OCI-LY1 (cell line): ENCODE results near the gene TRIM54.
"Not testable (repeated sequence)": the region's sequence is repeated elsewhere in the genome, so short reads cannot be mapped to it uniquely, and the experiment has no call there.

ENCODE experiments used
- H2AFZ ChIP-seq: fragments of 200-600 bp; sonication (generic), shearing (Covaris generic); 2 replicates; pipeline ENCODE4 v1.6.0; 2014; ENCODE audit warnings: antibody characterized with exemption, mild to moderate bottlenecking, low read length
- H3F3A ChIP-seq: fragments of 200-600 bp; sonication (generic), shearing (Covaris generic); 2 replicates; pipeline ENCODE4 v1.6.0; 2014; ENCODE audit warnings: mild to moderate bottlenecking, antibody characterized with exemption, low read length, moderate library complexity; ENCODE audit not compliant: insufficient read depth
- H3K27ac ChIP-seq: fragments of 200-600 bp; sonication (generic); 2 replicates; pipeline ENCODE4 v1.5.1; 2014; ENCODE audit warnings: low read length, mixed run types, mild to moderate bottlenecking, low read depth; ENCODE audit not compliant: poor library complexity, severe bottlenecking
- H3K27me3 ChIP-seq: fragments of 200-600 bp; sonication (generic); 2 replicates; pipeline ENCODE4 v1.6.0; 2014; ENCODE audit warnings: antibody characterized with exemption, mild to moderate bottlenecking, low read length, moderate library complexity; ENCODE audit not compliant: insufficient read depth
- H3K36me3 ChIP-seq: fragments of 200-600 bp; sonication (generic); 2 replicates; pipeline ENCODE4 v1.6.1; 2014; ENCODE audit warnings: mild to moderate bottlenecking, antibody characterized with exemption, low read length, moderate library complexity, mixed read lengths; ENCODE audit not compliant: insufficient read depth
- H3K4me1 ChIP-seq: fragments of 200-600 bp; sonication (generic); 2 replicates; pipeline ENCODE4 v1.5.1; 2014; ENCODE audit warnings: mild to moderate bottlenecking, low read length, moderate library complexity; ENCODE audit not compliant: insufficient read depth, severe bottlenecking
- H3K4me2 ChIP-seq: fragments of 200-600 bp; sonication (generic), shearing (Covaris generic); 2 replicates; pipeline ENCODE4 v1.6.1; 2014; ENCODE audit warnings: low read length
- H3K4me3 ChIP-seq: fragments of 200-600 bp; sonication (generic); 2 replicates; pipeline ENCODE4 v1.5.1; 2014; ENCODE audit warnings: low read length, low read depth, mild to moderate bottlenecking, mixed read lengths; ENCODE audit not compliant: poor library complexity, severe bottlenecking
- H3K79me2 ChIP-seq: fragments of 200-600 bp; shearing (Covaris generic); 2 replicates; pipeline ENCODE4 v1.6.1; 2016; ENCODE audit warnings: mixed run types, low read length, mixed read lengths; ENCODE audit not compliant: insufficient read depth
- H3K9ac ChIP-seq: fragments of 200-600 bp; sonication (generic), shearing (Covaris generic); 2 replicates; pipeline ENCODE4 v1.6.1; 2014; ENCODE audit warnings: mild to moderate bottlenecking, low read length, mixed read lengths
- H3K9me2 ChIP-seq: fragments of 200-600 bp; sonication (generic), shearing (Covaris generic); 2 replicates; pipeline ENCODE4 v1.6.1; 2014; ENCODE audit warnings: low read depth, mild to moderate bottlenecking, low read length, mixed read lengths
- H3K9me3 ChIP-seq: fragments of 200-600 bp; shearing (Covaris generic); 2 replicates; pipeline ENCODE4 v1.6.1; 2014; ENCODE audit warnings: low read length, mixed read lengths
- H4K20me1 ChIP-seq: fragments of 200-600 bp; sonication (generic), shearing (Covaris generic); 2 replicates; pipeline ENCODE4 v1.6.0; 2016; ENCODE audit warnings: mild to moderate bottlenecking, low read length; ENCODE audit not compliant: insufficient read depth
- EZH2 ChIP-seq: fragments of 200-600 bp; sonication (generic), shearing (Covaris generic); IDR thresholded peaks from 2 replicates; pipeline ENCODE4 v1.8.0; 2017; ENCODE audit warnings: borderline replicate concordance, mixed run types, mild to moderate bottlenecking, antibody characterized with exemption, low read length, moderate library complexity, mixed read lengths
- TF ChIP-seq, protein P1 (sequence below): fragments of 200-600 bp; sonication (generic), shearing (Covaris generic); IDR thresholded peaks from 2 replicates; pipeline ENCODE4 v1.5.1; 2017; ENCODE audit warnings: mild to moderate bottlenecking, antibody characterized with exemption, low read length, moderate library complexity, mixed read lengths

Gene TRIM54

DNA sequence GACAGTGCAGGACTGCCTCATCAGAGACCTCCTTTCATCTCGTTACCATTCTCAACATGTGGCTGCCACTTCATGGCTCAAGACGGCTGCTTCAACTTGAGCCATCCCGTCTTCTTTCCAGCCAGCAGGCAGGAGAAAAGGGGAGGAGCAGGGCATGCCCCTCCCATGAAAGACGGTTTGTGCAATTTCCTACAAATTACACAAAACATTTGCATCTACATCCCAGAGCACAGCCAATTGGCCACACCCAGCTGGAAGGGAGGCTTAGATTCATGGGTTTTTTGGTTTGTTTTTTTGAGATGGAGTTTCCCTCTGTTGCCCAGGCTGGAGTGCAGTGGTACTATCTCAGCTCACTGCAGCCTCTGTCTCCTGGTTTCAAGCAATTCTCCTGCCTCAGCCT is 14.3 kb downstream of the TRIM54 start:
- Histone ChIP-seq H3K27me3 (no peaks in the 10 kb centered on the region), H4K20me1 (no peaks in the 10 kb centered on the region), H3K4me1 (peaks cover 13% of the 10 kb centered on the region), H3K4me2 (no peak overlapping the region), H3K9me3 (no peaks in the 10 kb centered on the region), H2AFZ (no peak overlapping the region), H3K9me2 (no peaks in the 10 kb centered on the region), H3K4me3 (no peak overlapping the region), H3K79me2 (no peaks in the 10 kb centered on the region), H3K9ac (no peak overlapping the region), H3K36me3 (no peaks in the 10 kb centered on the region), H3F3A (no peaks in the 10 kb centered on the region), H3K27ac (no peak overlapping the region)
- TF ChIP-seq, protein P1, sequence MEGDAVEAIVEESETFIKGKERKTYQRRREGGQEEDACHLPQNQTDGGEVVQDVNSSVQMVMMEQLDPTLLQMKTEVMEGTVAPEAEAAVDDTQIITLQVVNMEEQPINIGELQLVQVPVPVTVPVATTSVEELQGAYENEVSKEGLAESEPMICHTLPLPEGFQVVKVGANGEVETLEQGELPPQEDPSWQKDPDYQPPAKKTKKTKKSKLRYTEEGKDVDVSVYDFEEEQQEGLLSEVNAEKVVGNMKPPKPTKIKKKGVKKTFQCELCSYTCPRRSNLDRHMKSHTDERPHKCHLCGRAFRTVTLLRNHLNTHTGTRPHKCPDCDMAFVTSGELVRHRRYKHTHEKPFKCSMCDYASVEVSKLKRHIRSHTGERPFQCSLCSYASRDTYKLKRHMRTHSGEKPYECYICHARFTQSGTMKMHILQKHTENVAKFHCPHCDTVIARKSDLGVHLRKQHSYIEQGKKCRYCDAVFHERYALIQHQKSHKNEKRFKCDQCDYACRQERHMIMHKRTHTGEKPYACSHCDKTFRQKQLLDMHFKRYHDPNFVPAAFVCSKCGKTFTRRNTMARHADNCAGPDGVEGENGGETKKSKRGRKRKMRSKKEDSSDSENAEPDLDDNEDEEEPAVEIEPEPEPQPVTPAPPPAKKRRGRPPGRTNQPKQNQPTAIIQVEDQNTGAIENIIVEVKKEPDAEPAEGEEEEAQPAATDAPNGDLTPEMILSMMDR: no peak
- no peak for TF ChIP-seq EZH2

DNA sequence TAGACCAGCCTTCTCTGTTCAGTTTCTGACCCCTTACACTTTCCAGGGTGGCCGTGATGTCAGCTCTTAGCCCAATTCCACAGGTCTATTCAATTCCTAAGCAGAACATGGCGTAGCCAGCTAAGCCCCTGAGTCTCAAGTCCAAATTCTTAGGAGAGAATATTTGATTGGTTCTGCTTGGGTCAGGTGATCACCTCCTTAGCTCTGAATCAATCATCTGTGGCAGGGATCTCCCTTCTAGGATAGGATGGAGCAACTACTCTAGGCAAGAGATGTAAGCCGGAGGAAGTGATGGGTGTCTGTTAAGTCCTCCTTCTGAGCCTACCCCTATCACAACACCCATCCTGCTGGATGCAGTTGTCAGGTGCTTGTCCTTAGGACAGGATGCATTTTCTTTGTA is 15.0 kb downstream of the TRIM54 start:
- Histone ChIP-seq H3K9ac (no peak overlapping the region), H4K20me1 (no peaks in the 10 kb centered on the region), H2AFZ (no peak overlapping the region), H3K27me3 (no peaks in the 10 kb centered on the region), H3K36me3 (no peaks in the 10 kb centered on the region), H3F3A (no peaks in the 10 kb centered on the region), H3K4me2 (no peak overlapping the region), H3K27ac (no peak overlapping the region), H3K4me1 (peaks cover 9% of the 10 kb centered on the region), H3K9me3 (no peaks in the 10 kb centered on the region), H3K9me2 (no peaks in the 10 kb centered on the region), H3K79me2 (no peaks in the 10 kb centered on the region), H3K4me3 (no peak overlapping the region)
- TF ChIP-seq EZH2: no peak
- TF ChIP-seq, protein P1: no peak

DNA sequence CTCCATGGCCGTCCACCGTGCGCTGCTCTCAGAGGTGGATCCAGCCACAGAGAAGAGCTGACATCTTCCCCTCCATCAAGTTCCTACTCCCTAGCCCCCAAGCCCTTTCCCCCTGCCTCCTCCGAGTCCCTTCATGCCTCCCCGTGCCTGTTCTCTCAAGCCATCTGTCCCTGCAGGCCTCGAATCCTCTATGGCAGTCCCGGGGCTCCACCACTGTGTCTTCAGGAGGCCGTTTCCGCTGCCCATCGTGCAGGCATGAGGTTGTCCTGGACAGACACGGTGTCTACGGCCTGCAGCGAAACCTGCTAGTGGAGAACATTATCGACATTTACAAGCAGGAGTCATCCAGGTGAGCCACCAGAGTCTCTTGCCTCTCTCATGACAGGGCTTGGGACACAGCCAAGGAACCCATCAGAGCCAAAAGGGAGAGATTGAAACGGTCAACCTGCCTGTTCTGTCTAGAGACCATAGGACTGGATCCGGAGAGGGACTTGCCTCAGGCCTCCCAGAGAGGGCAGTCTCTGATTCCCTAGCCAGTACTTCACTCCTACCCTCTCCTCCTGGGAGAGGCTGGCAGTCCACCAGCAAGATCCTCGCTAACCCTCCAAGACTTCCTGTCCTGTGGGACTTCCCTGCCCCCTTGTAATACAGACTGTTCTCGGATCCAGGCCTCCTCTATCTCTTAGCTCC is 16.3 kb downstream of the TRIM54 start:
- TF ChIP-seq EZH2: no peak
- TF ChIP-seq, protein P1: no peak
- H3K36me3 ChIP-seq: no peaks in the 10 kb centered on the region
- no peaks in the 10 kb centered on the region for H3K79me2 ChIP-seq
- H2AFZ ChIP-seq: no peak overlapping the region
- H3K4me3 ChIP-seq: no peak overlapping the region
- peaks cover 9% of the 10 kb centered on the region for H3K4me1 ChIP-seq
- no peaks in the 10 kb centered on the region for H3K9me2 ChIP-seq
- H3K27ac ChIP-seq: no peak overlapping the region
- H4K20me1 ChIP-seq: no peaks in the 10 kb centered on the region
- no peak overlapping the region for H3K9ac ChIP-seq
- H3K27me3 ChIP-seq: no peaks in the 10 kb centered on the region
- H3K4me2 ChIP-seq: no peak overlapping the region
- H3F3A ChIP-seq: no peaks in the 10 kb centered on the region
- H3K9me3 ChIP-seq: no peaks in the 10 kb centered on the region

DNA sequence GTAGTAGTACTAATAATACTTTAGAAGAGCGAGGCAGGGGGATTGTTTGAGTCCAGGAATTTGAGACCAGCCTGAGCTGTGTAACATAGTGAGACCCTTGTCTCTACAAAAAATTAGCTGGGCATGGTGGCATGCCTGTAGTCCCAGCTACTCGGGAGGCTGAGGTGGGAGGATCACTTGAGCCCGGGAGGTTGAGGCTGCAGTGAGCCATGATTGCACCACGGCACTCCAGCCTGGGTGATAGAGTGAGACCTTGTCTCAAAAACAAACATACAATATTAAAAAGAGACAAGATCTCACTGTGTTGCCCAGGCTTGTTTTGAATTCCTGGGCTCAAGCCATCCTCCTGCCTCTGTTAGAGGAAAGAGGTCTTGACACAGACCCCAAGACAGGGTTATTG is 18.4 kb downstream of the TRIM54 start:
- H3F3A ChIP-seq, H3K4me3 ChIP-seq, H3K79me2 ChIP-seq, H2AFZ ChIP-seq, H3K9me3 ChIP-seq, H3K27ac ChIP-seq, H3K36me3 ChIP-seq, H3K4me2 ChIP-seq, H3K9ac ChIP-seq, H3K9me2 ChIP-seq, H4K20me1 ChIP-seq, H3K4me1 ChIP-seq, H3K27me3 ChIP-seq: not testable (repeated sequence)
